Kidney glomerular epithelial cell (primary cell): ENCODE data around the gene PPTC7.
A peak's percentile ranks its signal among the peaks of the same experiment; 100 is the strongest.
"Not testable (repeated sequence)": the region's sequence is repeated elsewhere in the genome, so short reads cannot be mapped to it uniquely, and the experiment has no call there.

ENCODE experiments used
- DNase-seq: peaks from one replicate; lab custom pipeline; 2025; lab: John Stamatoyannopoulos, UW

Gene PPTC7

GRCh38 chr12:110585231-110585799 is 2.2 kb upstream of the PPTC7 start:
- peak; percentile 23 for DNase-seq

GRCh38 chr12:110582276-110583136 is 612 bp downstream of the PPTC7 start:
- DNase-seq = no peak

- no peak for DNase-seq
These were observed 1.2 kb downstream of the PPTC7 start for GRCh38 chr12:110581931-110582275.

GRCh38 chr12:110579535-110580253 is 3.4 kb downstream of the PPTC7 start:
- DNase-seq = no peak

GRCh38 chr12:110578694-110579534 is 4.2 kb downstream of the PPTC7 start:
- DNase-seq = no peak

- peak; percentile 66 for DNase-seq
These were observed 5.0 kb downstream of the PPTC7 start for GRCh38 chr12:110577864-110578693.

GRCh38 chr12:110576504-110576903 is 6.6 kb downstream of the PPTC7 start:
- no peak for DNase-seq

- DNase-seq = no peak
These were observed 7.8 kb downstream of the PPTC7 start for GRCh38 chr12:110575326-110575725.

- not testable (repeated sequence) for DNase-seq
These were observed 8.3 kb downstream of the PPTC7 start for GRCh38 chr12:110574717-110575230.

- DNase-seq = no peak
These were observed 9.1 kb downstream of the PPTC7 start for GRCh38 chr12:110574044-110574443.

GRCh38 chr12:110570798-110571197 is 12.3 kb downstream of the PPTC7 start:
- DNase-seq = not testable (repeated sequence)

- DNase-seq = not testable (repeated sequence)
These were observed 13.3 kb downstream of the PPTC7 start for GRCh38 chr12:110569838-110570237.

- DNase-seq = no peak
These were observed 14.4 kb downstream of the PPTC7 start for GRCh38 chr12:110568752-110569151.

GRCh38 chr12:110566993-110567392 is 16.1 kb downstream of the PPTC7 start:
- no peak for DNase-seq

GRCh38 chr12:110565894-110566871 is 16.9 kb downstream of the PPTC7 start:
- no peak for DNase-seq

- no peak for DNase-seq
These were observed 18.6 kb downstream of the PPTC7 start for GRCh38 chr12:110564471-110564991.

- no peak for DNase-seq
These were observed 19.2 kb downstream of the PPTC7 start for GRCh38 chr12:110563702-110564470.

- not testable (repeated sequence) for DNase-seq
These were observed 20.7 kb downstream of the PPTC7 start for GRCh38 chr12:110562386-110562785.
